GM19239 (cell line): Measurements from ENCODE around the gene ATR.
"Not testable (repeated sequence)": the region's sequence is repeated elsewhere in the genome, so short reads cannot be mapped to it uniquely, and the experiment has no call there.

Experiments used
- DNase-seq: peaks from one replicate; pipeline ENCODE4 v3.0.0; 2011; ENCODE audit warnings: low spot score; ENCODE audit not compliant: insufficient read length
- FAIRE-seq: peaks from 2 replicates; lab custom pipeline; 2011; peaks lifted over from hg19 to GRCh38; lab: Jason Lieb, UNC

ATR gene

GRCh38 chr3:142578329-142579223 lies at the start of gene ATR:
Gene ATR, minus strand, starts transcription at chr3:142578733. Its CDS starts 29 bp downstream, at chr3:142578704.
- peak; percentile 96 for FAIRE-seq
- DNase-seq, result peak; percentile 79

GRCh38 chr3:142626971-142627370 lies 48.4 kb upstream of the ATR start:
- no peak for FAIRE-seq
- no peak for DNase-seq

GRCh38 chr3:142625153-142625440 lies 46.6 kb upstream of the ATR start:
- FAIRE-seq (no peak), DNase-seq (no peak)

- DNase-seq (no peak), FAIRE-seq (no peak)
Measured at GRCh38 chr3:142624341-142625152, 46.0 kb upstream of the ATR start.

GRCh38 chr3:142623194-142623593 lies 44.7 kb upstream of the ATR start:
- no peak for FAIRE-seq
- no peak for DNase-seq

GRCh38 chr3:142622405-142622804 lies 43.9 kb upstream of the ATR start:
- DNase-seq (no peak), FAIRE-seq (no peak)

- no peak for DNase-seq
- FAIRE-seq, result no peak
Measured at GRCh38 chr3:142618917-142619461, 40.5 kb upstream of the ATR start.

GRCh38 chr3:142615171-142615570 lies 36.6 kb upstream of the ATR start:
- DNase-seq, result no peak
- no peak for FAIRE-seq

GRCh38 chr3:142614059-142614626 lies 35.6 kb upstream of the ATR start:
- DNase-seq, result no peak

GRCh38 chr3:142613491-142613890 lies 35.0 kb upstream of the ATR start:
- no peak for DNase-seq
- FAIRE-seq, result no peak

More at GRCh38 chr3:142614059-142614626, 35.6 kb upstream of the ATR start:
- no peak for FAIRE-seq

- DNase-seq, result no peak
- FAIRE-seq, result no peak
Measured at GRCh38 chr3:142611206-142611605, 32.7 kb upstream of the ATR start.

- FAIRE-seq (no peak), DNase-seq (no peak)
Measured at GRCh38 chr3:142609136-142609535, 30.6 kb upstream of the ATR start.

GRCh38 chr3:142608631-142609030 lies 30.1 kb upstream of the ATR start:
- FAIRE-seq, result no peak
- DNase-seq, result no peak

- DNase-seq, result no peak
- peak; percentile 18 for FAIRE-seq
Measured at GRCh38 chr3:142604940-142605339, 26.4 kb upstream of the ATR start.

- not testable (repeated sequence) for DNase-seq, FAIRE-seq
Measured at GRCh38 chr3:142603386-142603705, 24.8 kb upstream of the ATR start.

GRCh38 chr3:142602619-142603385 lies 24.3 kb upstream of the ATR start:
- no peak for DNase-seq
- FAIRE-seq, result no peak

- DNase-seq (no peak), FAIRE-seq (no peak)
Measured at GRCh38 chr3:142601713-142602112, 23.2 kb upstream of the ATR start.

GRCh38 chr3:142597906-142598305 lies 19.4 kb upstream of the ATR start:
- DNase-seq (no peak), FAIRE-seq (no peak)

GRCh38 chr3:142596726-142597088 lies 18.2 kb upstream of the ATR start:
- FAIRE-seq (no peak), DNase-seq (no peak)
